ENCODE measurements around the gene MYH9.
"Not testable (repeated sequence)": the region's sequence is repeated elsewhere in the genome, so short reads cannot be mapped to it uniquely, and the experiment has no call there.

The MYH9 gene

DNA sequence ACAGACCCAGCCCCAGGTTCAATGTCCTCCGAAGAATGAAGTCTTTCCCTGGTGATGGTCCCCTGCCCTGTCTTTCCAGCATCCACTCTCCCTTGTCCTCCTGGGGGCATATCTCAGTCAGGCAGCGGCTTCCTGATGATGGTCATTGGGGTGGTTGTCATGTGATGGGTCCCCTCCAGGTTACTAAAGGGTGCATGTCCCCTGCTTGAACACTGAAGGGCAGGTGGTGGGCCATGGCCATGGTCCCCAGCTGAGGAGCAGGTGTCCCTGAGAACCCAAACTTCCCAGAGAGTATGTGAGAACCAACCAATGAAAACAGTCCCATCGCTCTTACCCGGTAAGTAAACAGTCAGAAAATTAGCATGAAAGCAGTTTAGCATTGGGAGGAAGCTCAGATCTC lies 120.7 kb downstream of the MYH9 start:
- no peak for DNase-seq (ENCODE audit: low read depth)

DNA sequence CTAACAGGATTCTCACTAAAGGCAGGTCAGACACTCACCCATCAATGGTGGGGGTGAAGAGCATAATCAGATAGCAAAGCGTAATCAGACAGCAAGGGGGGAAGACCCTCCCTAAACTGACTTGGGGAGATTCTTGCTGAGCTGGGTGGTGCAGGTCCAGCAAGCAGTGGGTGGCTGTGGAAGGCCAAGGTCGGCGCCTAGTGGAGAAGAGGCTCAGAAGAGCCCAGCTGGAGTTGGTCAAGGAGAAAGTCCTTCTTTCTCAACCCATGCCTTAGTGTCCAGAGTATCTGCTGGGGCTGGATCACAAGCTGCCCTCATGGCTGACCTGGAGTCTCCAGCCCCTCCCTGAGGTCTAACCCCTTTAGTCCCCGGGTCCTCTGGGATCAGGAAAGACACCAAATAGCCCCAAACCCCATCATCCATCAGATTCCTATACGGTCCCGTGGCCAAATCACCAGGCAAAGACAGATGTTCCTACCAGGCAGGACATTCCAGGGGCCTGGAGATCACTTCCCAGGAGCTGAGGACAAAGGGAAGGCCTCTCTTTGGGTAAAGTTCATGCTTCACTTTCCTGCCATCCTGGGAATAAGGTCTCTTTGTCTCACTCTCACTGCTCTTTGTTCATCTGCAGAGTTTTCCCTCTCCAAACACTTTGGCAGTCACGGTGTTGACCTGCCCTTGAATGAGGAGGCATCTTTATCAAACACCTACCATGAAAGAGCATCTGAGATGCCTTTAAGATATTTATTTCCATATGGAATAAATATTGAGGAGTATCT lies 123.7 kb downstream of the MYH9 start:
- DNase-seq (ENCODE audit: low read depth) = not testable (repeated sequence)

DNA sequence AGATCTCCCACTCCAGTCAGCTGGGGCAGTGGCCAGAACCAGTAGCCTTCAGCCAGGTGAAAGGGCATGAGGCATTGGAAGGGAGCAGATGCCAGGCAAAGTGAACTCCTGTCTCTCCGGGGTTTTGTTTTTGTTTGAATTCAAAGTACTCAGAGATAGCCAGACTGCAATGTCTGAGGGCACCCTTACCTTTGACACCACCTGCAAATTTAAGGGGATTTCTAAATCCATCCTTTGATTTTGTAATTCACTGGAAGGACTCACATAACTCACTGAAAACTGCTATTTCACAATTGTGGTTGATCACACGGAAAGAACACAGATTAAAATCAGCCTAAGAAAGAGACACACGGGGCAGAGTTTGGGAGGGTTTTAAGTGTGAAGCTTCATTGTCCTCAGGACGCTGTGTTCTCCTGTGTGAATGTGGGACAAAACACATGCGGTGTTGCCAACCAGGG lies 124.5 kb downstream of the MYH9 start:
- DNase-seq (ENCODE audit: low read depth) = not testable (repeated sequence)

DNA sequence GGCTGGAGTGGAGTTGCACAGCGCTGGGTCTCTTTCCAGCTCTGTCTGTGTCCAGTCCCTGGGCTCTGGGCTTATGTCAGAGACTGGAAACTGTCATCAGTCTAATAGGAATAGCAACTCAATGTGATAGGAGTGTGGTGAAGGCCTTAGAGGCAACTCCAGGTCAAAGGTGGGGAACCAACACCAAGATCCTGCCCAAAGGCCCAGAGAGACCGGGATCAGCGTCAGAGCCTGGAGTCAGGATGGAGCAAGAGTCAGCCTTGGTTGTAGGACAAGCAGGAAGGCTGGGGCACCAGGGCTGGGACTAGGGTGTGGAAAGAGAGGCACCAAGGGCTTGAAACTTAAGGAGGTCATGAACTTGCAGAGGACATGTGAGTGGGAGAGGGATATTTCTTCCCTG lies 125.5 kb downstream of the MYH9 start:
- not testable (repeated sequence) for DNase-seq (ENCODE audit: low read depth)

DNA sequence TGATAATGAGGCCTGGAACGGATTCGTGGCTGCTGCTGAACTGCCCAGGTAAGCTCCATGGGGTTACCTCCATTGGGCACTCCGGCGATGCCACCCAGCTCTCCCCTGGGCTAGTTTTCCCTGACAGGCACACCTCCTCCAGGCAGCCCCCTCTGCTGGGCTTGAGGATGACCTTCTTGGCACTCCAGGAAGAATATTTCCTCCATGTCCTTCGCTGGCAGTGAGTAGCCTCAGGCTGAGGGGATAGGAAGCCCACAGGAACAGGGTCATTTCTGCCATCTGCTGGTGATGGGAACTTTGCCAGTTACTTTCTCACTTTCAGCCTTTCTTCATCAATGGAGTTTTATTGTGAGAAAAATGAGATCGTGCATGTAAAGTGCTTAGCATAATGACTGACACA lies 126.1 kb downstream of the MYH9 start:
- DNase-seq (ENCODE audit: low read depth) = not testable (repeated sequence)

DNA sequence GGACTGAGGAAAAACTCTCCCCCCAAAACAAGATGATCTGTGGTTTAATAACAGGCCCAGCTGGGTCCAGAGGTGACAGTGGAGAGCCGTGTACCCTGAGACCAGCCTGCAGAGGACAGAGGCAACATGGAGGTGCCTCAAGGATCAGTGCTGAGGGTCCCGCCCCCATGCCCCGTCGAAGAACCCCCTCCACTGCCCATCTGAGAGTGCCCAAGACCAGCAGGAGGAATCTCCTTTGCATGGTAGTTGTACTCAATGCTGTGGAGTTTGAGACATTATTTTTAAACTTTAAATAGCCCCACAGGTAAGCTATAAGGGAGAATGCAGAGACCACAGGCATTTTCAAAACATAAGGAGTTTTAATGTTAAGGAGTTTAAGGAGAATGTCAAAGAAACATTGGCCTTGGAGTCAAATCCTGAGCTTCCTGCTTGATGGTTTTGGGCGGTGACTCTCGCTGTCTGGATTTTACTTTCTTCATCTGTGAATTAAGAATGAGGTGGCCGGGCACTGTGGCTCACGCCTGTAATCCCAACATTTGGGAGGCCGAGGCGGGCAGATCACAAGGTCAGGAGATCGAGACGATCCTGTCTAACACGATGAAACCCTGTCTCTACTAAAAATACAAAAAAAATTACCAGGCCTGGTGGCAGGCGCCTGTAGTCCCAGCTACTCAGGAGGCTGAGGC lies 128.0 kb downstream of the MYH9 start:
- no peak for DNase-seq (ENCODE audit: low read depth)

DNA sequence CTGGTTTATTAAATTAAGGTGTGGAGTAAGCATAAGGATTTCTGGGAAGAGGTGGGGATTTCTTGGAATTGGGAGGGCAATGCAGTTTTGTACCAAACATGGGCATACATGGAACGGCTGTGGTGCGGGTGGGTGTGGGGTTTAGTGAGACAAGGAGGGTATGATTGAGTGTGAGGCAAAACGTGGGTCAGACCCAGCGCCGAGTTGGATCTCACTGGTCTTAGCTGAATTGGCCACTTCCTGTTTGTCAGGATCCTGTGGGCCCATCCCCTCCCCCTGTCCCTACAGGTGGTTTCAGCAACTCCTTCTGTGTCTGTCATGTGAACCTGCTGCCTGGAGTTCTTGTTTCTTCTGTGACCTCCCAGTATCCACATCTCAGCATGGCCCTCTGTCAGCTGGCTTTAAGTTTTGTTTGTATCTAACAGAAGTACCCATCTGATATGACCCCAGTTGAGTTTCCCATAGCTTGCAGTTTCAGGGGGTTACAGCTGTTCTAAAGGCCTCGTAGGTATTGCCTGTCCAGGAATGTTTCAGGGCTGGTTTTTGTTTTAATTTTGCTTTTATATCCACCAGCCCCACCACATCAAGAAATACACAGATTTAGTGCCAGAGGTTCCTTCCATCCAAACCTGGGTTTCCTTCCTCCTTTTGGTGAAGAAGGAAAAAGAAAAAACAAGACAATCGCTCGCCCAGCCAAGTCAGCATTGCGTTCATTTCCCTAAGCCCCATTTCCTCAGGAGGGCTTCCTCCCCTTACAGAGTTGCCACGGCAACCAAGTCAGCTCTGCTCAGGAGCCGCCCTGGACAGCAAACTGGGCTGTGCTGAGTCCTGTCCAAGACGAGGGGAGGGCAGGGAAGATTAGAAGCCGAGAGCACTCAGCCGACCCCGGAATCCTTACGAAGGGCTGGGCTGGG lies 128.8 kb downstream of the MYH9 start:
- no peak for DNase-seq (ENCODE audit: low read depth)

DNA sequence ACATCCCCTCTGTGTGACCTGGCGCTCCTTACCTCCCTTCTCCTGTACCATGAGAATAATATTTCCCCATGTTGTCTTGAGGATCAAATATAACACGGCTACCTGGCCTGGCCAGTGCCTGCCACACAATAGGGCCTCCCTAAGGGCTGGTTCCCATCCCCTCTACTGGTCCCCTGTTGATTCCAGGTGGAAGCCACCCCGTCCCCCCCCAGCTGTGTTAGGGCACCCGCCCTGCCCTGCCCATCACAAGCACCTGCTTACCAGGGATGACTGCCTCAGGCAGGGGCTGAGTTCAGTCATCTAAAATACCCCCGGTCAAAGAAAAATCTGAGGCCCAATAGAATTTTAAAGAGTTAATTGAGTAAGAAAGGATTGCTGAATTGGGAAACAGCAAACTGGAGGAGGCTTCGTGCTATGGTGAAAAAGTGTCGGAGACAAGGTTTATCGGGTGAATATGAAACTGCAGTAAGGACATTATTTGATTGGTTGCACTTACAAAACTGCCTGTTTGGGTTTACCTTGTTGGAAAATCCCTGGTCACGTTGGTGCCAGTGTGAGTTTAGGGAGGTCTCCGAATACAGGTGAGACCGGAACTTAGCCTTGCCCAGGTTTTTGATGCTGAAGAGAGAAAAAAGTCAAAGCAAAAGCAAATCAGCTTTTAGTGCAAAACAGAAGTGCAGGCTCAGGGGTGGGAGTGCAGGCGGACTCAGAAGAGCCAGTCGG lies 129.7 kb downstream of the MYH9 start:
- DNase-seq (ENCODE audit: low read depth) = no peak

DNA sequence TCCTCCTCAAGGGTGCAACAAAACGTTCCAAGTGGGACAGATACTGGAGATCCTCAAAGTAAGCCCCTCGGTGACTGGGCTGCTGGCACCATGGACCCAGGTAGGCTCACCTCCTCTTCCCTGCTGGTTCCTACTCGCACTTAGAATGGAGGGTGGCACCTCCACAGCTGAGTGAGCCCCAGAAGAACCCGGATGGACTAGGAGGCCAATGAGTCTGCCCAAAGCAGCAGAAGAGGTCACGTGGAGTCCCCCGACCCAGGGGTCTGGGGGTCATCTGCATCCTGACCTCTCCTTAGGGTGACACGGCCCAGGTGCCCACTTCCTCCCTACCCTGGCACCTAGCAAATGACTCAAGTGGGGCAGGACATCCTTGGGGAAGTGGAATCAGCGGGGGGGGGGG lies 130.5 kb downstream of the MYH9 start:
- no peak for DNase-seq (ENCODE audit: low read depth)

DNA sequence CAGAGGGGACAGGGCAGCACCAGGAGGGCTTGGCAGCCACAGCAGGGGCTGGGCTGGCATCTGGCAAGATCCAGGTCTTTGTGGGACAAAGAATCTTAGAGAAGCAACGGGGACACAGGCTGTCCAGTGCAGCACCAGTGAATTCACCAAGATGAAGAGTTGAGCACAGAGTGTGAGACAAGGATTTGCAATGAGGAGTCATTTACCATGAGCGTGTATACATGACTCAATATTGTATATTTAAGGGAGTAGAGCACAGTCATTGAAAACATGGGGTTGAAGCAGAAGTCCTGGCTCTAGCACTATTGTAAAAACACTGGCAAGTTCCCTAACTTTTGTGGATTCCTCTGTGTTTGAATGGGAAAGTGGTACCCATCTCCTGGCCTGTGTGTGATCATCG lies 131.3 kb downstream of the MYH9 start:
- DNase-seq (ENCODE audit: low read depth) = no peak

DNA sequence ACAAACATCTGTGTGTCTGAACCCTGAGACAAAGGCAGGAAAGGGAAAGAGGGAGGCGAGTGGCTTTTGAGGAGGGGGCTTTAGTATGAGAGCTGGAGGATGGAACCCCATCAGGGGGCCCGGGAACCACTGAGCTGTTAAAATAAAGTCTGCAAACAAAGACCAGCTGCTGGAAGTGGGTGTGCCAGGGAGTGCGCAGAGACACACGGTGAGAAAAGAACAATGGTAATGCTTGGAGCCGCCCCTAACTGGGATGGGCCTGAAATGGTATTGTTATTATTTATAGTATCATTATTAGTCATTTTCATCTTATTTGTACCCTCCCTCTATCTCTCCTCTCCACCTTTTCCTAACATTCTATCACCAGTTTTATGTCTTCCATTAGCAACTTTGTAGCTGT lies 132.2 kb downstream of the MYH9 start:
- DNase-seq (ENCODE audit: low read depth) = not testable (repeated sequence)

DNA sequence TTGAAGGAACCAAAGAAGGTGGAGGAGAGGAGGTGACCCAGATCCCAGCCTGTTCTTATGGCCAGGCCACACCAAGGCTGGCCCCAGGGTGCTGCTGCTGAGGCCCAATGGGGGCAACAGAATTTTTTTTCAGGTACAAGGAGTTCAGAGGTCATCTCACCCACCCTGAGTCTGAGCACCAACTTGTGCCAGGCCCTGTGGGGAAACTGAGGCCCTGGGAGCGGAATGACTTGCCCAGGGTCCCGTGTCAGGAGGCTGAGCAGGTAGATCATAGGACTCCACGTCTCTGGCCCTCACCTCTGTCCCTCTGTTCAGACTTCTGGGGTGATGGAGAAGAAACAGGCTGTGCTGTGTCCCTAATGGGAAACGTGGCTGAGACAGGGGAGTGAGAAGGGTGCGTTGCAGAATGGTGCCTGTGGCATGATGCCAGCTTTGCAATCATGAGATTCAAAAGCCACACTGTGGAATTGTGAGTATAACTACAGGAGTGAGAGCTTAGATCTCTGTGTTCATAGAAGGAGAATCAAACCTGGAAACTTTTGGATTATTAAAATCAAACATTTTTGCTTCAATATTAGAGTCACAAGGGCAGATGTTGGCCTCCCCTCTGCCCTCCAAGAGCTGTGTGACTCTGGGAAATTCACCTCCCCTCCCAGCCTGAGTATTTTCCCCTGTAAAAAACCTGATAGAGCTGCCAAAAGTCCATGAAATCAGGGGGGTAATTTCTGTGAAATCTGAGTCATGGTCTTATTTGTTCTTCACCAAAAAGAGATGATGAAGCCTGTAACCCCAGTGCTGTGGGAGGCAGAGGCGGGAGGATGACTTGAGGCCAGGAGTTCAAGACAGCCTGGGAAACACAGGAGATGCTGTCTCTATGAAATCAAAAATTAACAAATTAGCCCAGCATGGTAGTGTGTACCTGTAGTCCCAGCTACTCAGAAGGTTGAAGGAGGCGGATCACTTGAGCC lies 134.0 kb downstream of the MYH9 start:
- no peak for DNase-seq (ENCODE audit: low read depth)

DNA sequence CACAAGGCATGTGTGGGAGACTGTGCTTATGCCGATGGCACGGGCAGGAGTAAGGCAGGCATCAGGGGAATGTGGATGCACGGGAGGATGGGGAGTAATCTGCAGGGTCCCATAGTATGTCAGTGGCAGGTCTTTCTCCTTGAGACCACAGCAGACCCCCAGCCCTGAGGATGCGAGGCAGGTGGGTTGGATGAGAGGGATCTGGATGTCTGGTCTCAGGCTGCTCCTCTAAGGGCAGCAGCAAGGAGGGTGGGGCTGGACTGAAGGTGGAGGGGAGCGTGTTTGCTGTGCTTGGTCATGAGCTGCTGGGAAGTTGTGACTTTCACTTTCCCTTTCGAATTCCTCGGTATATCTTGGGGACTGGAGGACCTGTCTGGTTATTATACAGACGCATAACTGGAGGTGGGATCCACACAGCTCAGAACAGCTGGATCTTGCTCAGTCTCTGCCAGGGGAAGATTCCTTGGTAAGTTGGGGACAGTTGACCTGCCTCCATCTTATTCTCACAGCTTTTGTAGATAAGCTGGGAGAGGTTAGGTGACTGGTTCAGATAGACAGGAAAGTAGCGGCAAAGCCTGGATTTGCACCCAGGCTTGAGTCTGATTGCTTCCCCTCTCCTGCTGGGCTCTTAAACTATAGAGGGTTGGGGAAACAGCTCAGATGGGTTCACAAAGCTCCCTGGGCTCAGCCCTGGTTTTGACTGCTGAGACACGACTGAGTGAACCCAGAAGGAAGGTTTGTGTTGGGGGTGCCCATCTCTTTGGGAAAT lies 134.8 kb downstream of the MYH9 start, which contains the start of gene APOL1:
TSS of gene APOL1 (plus strand) at position 380 of the 769 bp plus-strand sequence. CDS start 1,823 bp downstream, outside the sequence.
- DNase-seq (ENCODE audit: low read depth) = no peak

DNA sequence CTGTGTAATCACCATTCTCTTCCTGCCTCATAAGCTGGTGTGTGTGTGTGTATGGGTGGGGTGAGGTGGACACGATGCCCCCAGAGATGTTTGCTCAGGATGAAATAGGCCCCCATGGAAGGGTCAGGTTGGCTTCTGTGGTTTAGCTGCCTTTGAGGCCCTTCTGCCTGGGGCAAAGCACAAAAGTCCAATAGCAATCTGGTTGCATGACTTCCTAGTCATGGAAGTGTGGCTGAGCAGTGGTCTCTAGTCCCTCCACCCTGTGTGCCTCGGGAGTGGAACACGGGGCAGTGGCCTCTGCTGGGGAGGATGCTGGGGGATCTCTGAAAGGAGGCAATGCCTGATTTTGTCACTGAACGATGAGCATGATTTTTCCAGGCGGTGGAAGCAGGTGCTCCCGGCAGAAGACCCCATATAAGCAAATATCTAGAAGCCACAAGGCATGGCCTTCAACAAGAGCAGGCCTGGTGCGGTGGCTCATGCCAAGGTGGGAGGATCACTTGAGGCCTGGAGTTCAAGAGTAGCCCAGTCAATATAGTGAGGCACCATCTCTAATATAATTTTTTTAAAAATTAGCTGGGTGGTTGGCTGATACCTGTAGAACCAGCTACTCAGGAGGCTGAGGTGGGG lies 135.7 kb downstream of the MYH9 start:
- DNase-seq (ENCODE audit: low read depth) = not testable (repeated sequence)

DNA sequence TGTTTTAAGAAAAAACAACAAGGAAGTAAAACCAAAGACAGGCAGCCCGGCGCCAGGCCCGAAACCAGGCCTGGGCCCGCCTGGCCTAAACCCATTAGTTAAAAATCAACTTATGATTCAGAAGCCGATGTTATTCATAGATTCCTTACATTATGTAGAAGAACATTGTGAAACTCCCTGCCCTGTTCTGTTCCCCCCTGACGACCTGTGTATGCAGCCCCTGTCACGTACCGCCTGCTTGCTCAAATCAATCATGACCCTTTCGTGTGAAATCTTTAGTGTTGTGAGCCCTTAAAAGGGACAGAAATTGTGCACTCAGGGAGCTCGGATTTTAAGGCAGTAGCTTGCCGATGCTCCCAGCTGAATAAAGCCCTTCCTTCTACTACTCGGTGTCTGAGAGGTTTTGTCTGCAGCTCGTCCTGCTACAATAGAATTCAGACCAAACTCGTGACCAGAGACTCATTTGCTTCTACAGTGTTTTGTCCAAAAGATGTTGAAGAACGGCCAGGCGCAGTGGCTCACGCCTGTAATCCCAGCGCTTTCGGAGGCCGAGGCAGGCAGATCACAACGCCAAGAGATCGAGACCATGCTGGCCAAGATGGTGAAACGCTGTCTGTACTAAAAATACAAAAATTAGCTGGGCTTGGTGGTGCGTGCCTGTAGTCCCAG lies 137.3 kb downstream of the MYH9 start:
- DNase-seq (ENCODE audit: low read depth) = not testable (repeated sequence)

DNA sequence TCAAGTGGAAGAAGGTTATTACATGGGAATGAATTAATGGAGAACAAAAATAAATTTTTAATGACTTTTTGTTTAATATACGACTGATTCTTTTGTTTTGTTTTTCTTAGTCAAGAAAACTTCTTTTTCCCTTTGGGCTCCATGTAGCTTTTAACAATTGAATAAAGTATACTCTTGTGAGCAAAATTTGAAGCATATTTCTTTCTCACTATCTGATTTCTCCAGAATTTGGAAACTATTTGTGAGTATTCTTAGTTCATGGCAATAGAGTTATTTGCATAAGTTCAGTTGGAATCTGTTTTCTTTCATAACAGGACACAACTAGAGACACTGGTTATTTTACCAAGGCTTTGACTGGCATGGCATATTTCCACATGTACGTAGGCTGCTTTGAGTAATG lies 138.6 kb downstream of the MYH9 start:
- DNase-seq (ENCODE audit: low read depth) = no peak

DNA sequence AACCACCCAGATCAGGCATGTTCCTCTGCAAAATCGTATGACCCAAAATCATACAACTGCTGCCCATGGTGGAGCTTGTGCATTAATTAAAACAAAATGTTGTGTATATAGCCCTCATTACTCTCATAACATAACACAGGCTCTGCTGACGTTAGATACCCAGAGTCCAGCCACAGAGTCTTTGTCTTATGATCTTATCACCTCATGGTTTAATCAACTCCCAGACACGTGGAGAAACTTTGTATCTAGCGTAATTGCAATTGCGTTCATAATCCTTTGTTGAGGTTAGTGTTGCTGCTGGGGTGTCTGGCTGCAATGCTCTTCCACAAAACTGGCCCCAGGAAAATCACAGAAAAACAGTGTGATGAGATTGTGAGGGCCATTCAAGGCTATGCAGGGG lies 139.8 kb downstream of the MYH9 start:
- no peak for DNase-seq (ENCODE audit: low read depth)

DNA sequence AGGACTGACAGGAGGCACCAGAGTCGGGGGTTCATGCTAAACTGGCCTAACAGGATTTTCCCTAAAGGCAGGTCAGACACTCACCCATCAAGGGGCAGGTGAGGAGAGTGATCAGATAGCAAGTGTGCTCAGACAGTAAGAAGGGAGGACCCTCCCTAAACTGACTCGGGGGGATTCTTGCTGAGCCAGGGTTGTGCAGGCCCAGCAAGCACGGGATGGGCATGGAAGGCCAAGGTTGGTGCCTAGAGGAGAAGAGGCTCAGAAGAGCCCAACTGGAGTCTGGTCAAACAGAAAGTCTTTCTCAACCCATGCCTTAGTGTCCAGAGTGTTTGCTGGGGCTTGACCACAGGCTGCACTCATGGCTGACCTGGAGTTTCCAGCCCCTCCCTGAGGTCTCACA lies 141.0 kb downstream of the MYH9 start:
- DNase-seq (ENCODE audit: low read depth) = no peak
